HepG2 (cell line): ENCODE measurements around the gene TENT4B.
"Not testable (repeated sequence)": the region's sequence is repeated elsewhere in the genome, so short reads cannot be mapped to it uniquely, and the experiment has no call there.

Experiments used
- CTCF ChIP-seq: sonication (generic); formaldehyde crosslinking; IDR thresholded peaks from 2 replicates; pipeline ENCODE4 v1.5.0; 2020; ENCODE audit warnings: mild to moderate bottlenecking, missing genetic modification reagents, moderate library complexity
- MAX ChIP-seq: IDR thresholded peaks from 2 replicates; pipeline ENCODE4 v1.6.1; 2012; ENCODE audit warnings: inconsistent platforms
- RAD21 ChIP-seq: fragments of 450-650 bp; formaldehyde crosslinking; IDR thresholded peaks from 2 replicates; pipeline ENCODE4 v1.5.0; 2020; ENCODE audit warnings: mild to moderate bottlenecking
- TCF12 ChIP-seq, 2 experiments: fragments of 450-650 bp in 1 of 2; sonication (generic) in 1 of 2; formaldehyde crosslinking in 1 of 2; IDR thresholded peaks; 2 replicates each; pipeline versions ENCODE4 v1.6.1 to v1.8.0; 2017 to 2022; ENCODE audit warnings: antibody characterized with exemption in 1 of 2, mild to moderate bottlenecking in 1 of 2, missing genetic modification reagents in 1 of 2, moderate library complexity in 1 of 2

- TF ChIP-seq TCF12 (IDR thresholded peaks at IDR 0.05); TCF12 (CRISPR knock-in tag; IDR thresholded peaks at IDR 0.05); MAX; CTCF (CRISPR knock-in tag); RAD21 (CRISPR knock-in tag): not testable (repeated sequence)
These were observed 18.7 kb downstream of the TENT4B start for GRCh38 chr16:50171773-50172172.
